H9 (cell line): ENCODE data around the gene NUMBL. TPM values are rescaled to one million over a fixed set of nuclear protein-coding genes. Genes with fewer than 3 reads are reported as not detected.

Source experiments
- DNase-seq: peaks from one replicate; pipeline ENCODE4 v3.0.0-alpha.2; 2017
- H2AFZ ChIP-seq: one replicate; pipeline ENCODE4 v1.6.1; 2013; ENCODE audit warnings: mild to moderate bottlenecking, low read length, control low read depth, moderate library complexity
- H2AK5ac ChIP-seq: 2 replicates; pipeline ENCODE4 v1.6.1; 2013; ENCODE audit warnings: low read length, control low read depth, mixed read lengths; ENCODE audit not compliant: insufficient read length
- H2BK120ac ChIP-seq: one replicate; pipeline ENCODE4 v1.6.1; 2013; ENCODE audit warnings: low read depth, mild to moderate bottlenecking, low read length, control low read depth, inconsistent platforms; ENCODE audit not compliant: poor library complexity, severe bottlenecking
- H2BK12ac ChIP-seq: 2 replicates; pipeline ENCODE4 v1.6.1; 2013; ENCODE audit warnings: low read length, control low read depth, mixed read lengths, low read depth; ENCODE audit not compliant: insufficient read length
- H2BK15ac ChIP-seq: 2 replicates; pipeline ENCODE4 v1.6.1; 2013; ENCODE audit warnings: low read depth, low read length, control low read depth
- H2BK20ac ChIP-seq: one replicate; pipeline ENCODE4 v1.6.1; 2013; ENCODE audit warnings: low read depth, mild to moderate bottlenecking, low read length, control low read depth, inconsistent platforms; ENCODE audit not compliant: poor library complexity, severe bottlenecking
- H2BK5ac ChIP-seq: 2 replicates; pipeline ENCODE4 v1.6.1; 2013; ENCODE audit warnings: low read length, control low read depth, mixed read lengths; ENCODE audit not compliant: insufficient read length
- H3K14ac ChIP-seq: 2 replicates; pipeline ENCODE4 v1.6.1; 2013; ENCODE audit warnings: low read length, control low read depth; ENCODE audit not compliant: insufficient read depth
- H3K18ac ChIP-seq: 2 replicates; pipeline ENCODE4 v1.6.1; 2013; ENCODE audit warnings: low read depth, mild to moderate bottlenecking, mixed read lengths, low read length, control low read depth; ENCODE audit not compliant: insufficient read length
- H3K23ac ChIP-seq: 2 replicates; pipeline ENCODE4 v1.6.1; 2013; ENCODE audit warnings: low read length, control low read depth, mixed read lengths, low read depth; ENCODE audit not compliant: insufficient read length
- H3K23me2 ChIP-seq: 2 replicates; pipeline ENCODE4 v1.6.1; 2013; ENCODE audit warnings: low read depth, mild to moderate bottlenecking, mixed read lengths, low read length, control low read depth; ENCODE audit not compliant: insufficient read length, poor library complexity, severe bottlenecking
- H3K27ac ChIP-seq: 2 replicates; pipeline ENCODE4 v1.5.1; 2013; ENCODE audit warnings: low read length, control low read depth, mixed read lengths, low read depth; ENCODE audit not compliant: insufficient read length
- H3K27me3 ChIP-seq: 2 replicates; pipeline ENCODE4 v1.6.1; 2013; ENCODE audit warnings: low read length, control low read depth, inconsistent platforms; ENCODE audit not compliant: insufficient read depth
- H3K4ac ChIP-seq: 2 replicates; pipeline ENCODE4 v1.6.1; 2013; ENCODE audit warnings: low read depth, mild to moderate bottlenecking, control low read depth, inconsistent platforms, low read length, moderate library complexity
- H3K4me1 ChIP-seq: 2 replicates; pipeline ENCODE4 v1.6.1; 2013; ENCODE audit warnings: low read length, control low read depth, inconsistent platforms; ENCODE audit not compliant: insufficient read depth
- H3K4me2 ChIP-seq: 2 replicates; pipeline ENCODE4 v1.6.1; 2013; ENCODE audit warnings: low read length, control low read depth, mixed read lengths; ENCODE audit not compliant: insufficient read length, insufficient read depth
- H3K56ac ChIP-seq: 2 replicates; pipeline ENCODE4 v1.6.1; 2013; ENCODE audit warnings: low read depth, mild to moderate bottlenecking, mixed read lengths, low read length, control low read depth; ENCODE audit not compliant: insufficient read length
- H3K79me1 ChIP-seq: 2 replicates; pipeline ENCODE4 v1.6.1; 2013; ENCODE audit warnings: low read depth, mild to moderate bottlenecking, moderate library complexity, low read length, control low read depth, inconsistent platforms; ENCODE audit not compliant: insufficient read depth, poor library complexity, severe bottlenecking
- H3K79me2 ChIP-seq: 2 replicates; pipeline ENCODE4 v1.6.1; 2013; ENCODE audit warnings: low read length, control low read depth, inconsistent platforms; ENCODE audit not compliant: insufficient read depth
- H3K9ac ChIP-seq: 2 replicates; pipeline ENCODE4 v1.6.1; 2013; ENCODE audit warnings: low read length, control low read depth, mixed read lengths; ENCODE audit not compliant: insufficient read length; ENCODE audit errors: extremely low read depth
- H3K9me3 ChIP-seq: one replicate; pipeline ENCODE4 v1.6.1; 2013; ENCODE audit warnings: low read depth, low read length, inconsistent platforms; ENCODE audit not compliant: control insufficient read depth
- H3T11ph ChIP-seq: one replicate; pipeline ENCODE4 v1.6.1; 2013; ENCODE audit warnings: mild to moderate bottlenecking, low read length, control low read depth, inconsistent platforms
- H4K20me1 ChIP-seq: one replicate; pipeline ENCODE4 v1.6.1; 2013; ENCODE audit not compliant: control insufficient read depth, insufficient read length, insufficient read depth
- H4K5ac ChIP-seq: 2 replicates; pipeline ENCODE4 v1.6.1; 2013; ENCODE audit warnings: low read depth, mild to moderate bottlenecking, mixed read lengths, low read length, control low read depth; ENCODE audit not compliant: insufficient read length
- H4K8ac ChIP-seq: replicated peaks from 2 replicates; pipeline ENCODE4 v1.6.1; 2013; ENCODE audit warnings: low read length, control low read depth, mixed read lengths, low read depth; ENCODE audit not compliant: insufficient read length
- H4K91ac ChIP-seq: 2 replicates; pipeline ENCODE4 v1.6.1; 2013; ENCODE audit warnings: low read depth, mild to moderate bottlenecking, moderate library complexity, mixed read lengths, low read length, control low read depth; ENCODE audit not compliant: insufficient read length
- H3K27ac Mint-ChIP-seq, 3 experiments: 2 replicates in 2 of 3; 3 replicates in 1 of 3; pipeline ENCODE4 v1.8.0; 2020 to 2021; ENCODE audit warnings: mixed read lengths in 3 of 3, mild to moderate bottlenecking in 1 of 3, moderate library complexity in 1 of 3
- H3K27me3 Mint-ChIP-seq: 2 replicates; pipeline ENCODE4 v1.8.0; 2021; ENCODE audit warnings: low read depth, mild to moderate bottlenecking, moderate library complexity, mixed read lengths
- H3K36me3 Mint-ChIP-seq, 3 experiments: 2 replicates in 2 of 3; 3 replicates in 1 of 3; pipeline ENCODE4 v1.8.0; 2020 to 2021; ENCODE audit warnings: low read depth in 3 of 3, mixed read lengths in 3 of 3; ENCODE audit not compliant: insufficient read depth in 1 of 3
- H3K4me1 Mint-ChIP-seq, 2 experiments: 2 replicates each; pipeline ENCODE4 v1.8.0; 2020; ENCODE audit warnings: mixed read lengths in 2 of 2
- H3K4me3 Mint-ChIP-seq, 2 experiments: 2 replicates in 1 of 2; 3 replicates in 1 of 2; pipeline ENCODE4 v1.8.0; 2020 to 2021; ENCODE audit warnings: mild to moderate bottlenecking in 2 of 2, mixed read lengths in 2 of 2, moderate library complexity in 1 of 2
- H3K9me3 Mint-ChIP-seq, 2 experiments: 2 replicates in 1 of 2; 3 replicates in 1 of 2; pipeline ENCODE4 v1.8.0; 2020; ENCODE audit warnings: mild to moderate bottlenecking in 2 of 2, mixed read lengths in 2 of 2, moderate library complexity in 1 of 2
- CTCF ChIP-seq: fragments of 200-600 bp; sonication (generic); conservative IDR thresholded peaks from 3 replicates; pipeline ENCODE4 v1.8.0; 2021; ENCODE audit warnings: antibody characterized with exemption, mild to moderate bottlenecking
- WGBS: extraction: QIAGEN DNeasy Blood & Tissue Kit; methylation state at CpG from one replicate; pipeline ENCODE4 v1.1.7; 2013; ENCODE audit warnings: missing lambda C conversion rate, low lambda C conversion rate, mixed read lengths; ENCODE audit not compliant: insufficient read length; ENCODE audit errors: extremely low coverage; 5-methylcytosine and 5-hydroxymethylcytosine counted together
- total RNA-seq: library from RNA; stranded (reverse); gene quantifications from 2 replicates; pipeline ENCODE4 v1.2.1, GENCODE V29; 2021

The NUMBL gene
- total RNA-seq, 1 experiment from 2014 or later, result 34.5 TPM

DNA sequence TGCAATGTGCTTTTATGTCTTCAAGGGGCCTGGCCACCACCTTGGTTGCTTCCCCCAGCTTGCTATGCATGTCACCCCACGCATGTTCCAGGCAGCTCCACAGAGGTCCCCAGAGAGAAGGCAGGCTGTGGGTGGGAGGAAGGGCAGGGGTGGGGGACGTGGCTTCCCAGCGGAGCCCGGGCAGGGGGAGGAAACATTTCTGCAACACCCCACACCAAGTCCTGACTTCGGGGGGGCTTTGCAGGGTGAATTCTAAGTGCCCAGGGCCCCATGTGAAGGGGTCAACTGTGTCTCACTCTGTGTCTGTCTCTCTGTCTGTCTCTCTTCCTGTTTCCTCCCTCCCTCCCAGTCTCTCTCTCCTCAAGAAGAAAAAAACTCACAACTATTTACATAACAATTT lies 49.7 kb downstream of the NUMBL start:
- Histone ChIP-seq H3K79me1 (no peaks in the 10 kb centered on the region), H3K56ac (no peak overlapping the region), H4K91ac (no peak overlapping the region), H4K5ac (no peak overlapping the region), H2AFZ (no peak overlapping the region), H3K4me2 (no peak overlapping the region), H3K23me2 (no peaks in the 10 kb centered on the region), H2AK5ac (no peak overlapping the region), H3K27me3 (no peaks in the 10 kb centered on the region; the same call in 1 of the 2 replicates), H4K20me1 (no peaks in the 10 kb centered on the region), H4K8ac (no peak overlapping the region), H2BK15ac (no peak overlapping the region), H3K27ac (no peak overlapping the region), H2BK120ac (no peak overlapping the region), H3K79me2 (no peaks in the 10 kb centered on the region), H3K9me3 (no peaks in the 10 kb centered on the region), H3K9ac (no peak overlapping the region), H3K18ac (no peak overlapping the region), H3K14ac (no peak overlapping the region), H2BK12ac (no peak overlapping the region), H2BK5ac (no peak overlapping the region), H3K4me1 (no peaks in the 10 kb centered on the region), H3K23ac (no peak overlapping the region), H2BK20ac (no peak overlapping the region), H3T11ph (no peak overlapping the region), H3K4ac (no peak overlapping the region)
- no peak for TF ChIP-seq CTCF
- H3K27ac Mint-ChIP-seq, result peak overlapping the region in 1 of 3 experiments; percentile 3; a peak in 1 of 7 replicates
- WGBS, result no CpG with 5 or more reads among the region's 5 CpGs
- peaks cover 11% of the 10 kb centered on the region for H3K27me3 Mint-ChIP-seq
- no peak overlapping the region for H3K4me3 Mint-ChIP-seq
- H3K9me3 Mint-ChIP-seq, result no peaks in the 10 kb centered on the region
- DNase-seq, result no peak
- H3K4me1 Mint-ChIP-seq, result peaks cover 5 to 6% of the 10 kb centered on the region in 2 experiments; a peak in 3 of 4 replicates
- H3K36me3 Mint-ChIP-seq, result no peaks in the 10 kb centered on the region
